ENCODE results near the gene PRDM2.
"Not testable (repeated sequence)": the region's sequence is repeated elsewhere in the genome, so short reads cannot be mapped to it uniquely, and the experiment has no call there.

The PRDM2 gene

GRCh38 chr1:13682444-13682843 lies 17.5 kb upstream of the PRDM2 start:
- no peak overlapping the region for H3K4me3 Mint-ChIP-seq
- no peak overlapping the region for H3K27ac Mint-ChIP-seq
- peaks cover 2% of the 10 kb centered on the region for H3K27me3 Mint-ChIP-seq
- H3K36me3 Mint-ChIP-seq (ENCODE audit: low read depth): no peaks in the 10 kb centered on the region
- peaks cover 7% of the 10 kb centered on the region for H3K9me3 Mint-ChIP-seq
- no peaks in the 10 kb centered on the region for H3K4me1 Mint-ChIP-seq (ENCODE audit: low read depth)
- intact Hi-C loops (cut with micrococcal nuclease): no loop called here

- no peak overlapping the region for H3K27ac Mint-ChIP-seq
- no peaks in the 10 kb centered on the region for H3K36me3 Mint-ChIP-seq (ENCODE audit: low read depth)
- H3K9me3 Mint-ChIP-seq: peaks cover 7% of the 10 kb centered on the region
- H3K4me1 Mint-ChIP-seq (ENCODE audit: low read depth): no peaks in the 10 kb centered on the region
- H3K27me3 Mint-ChIP-seq: peaks cover 2% of the 10 kb centered on the region
- intact Hi-C loops (cut with micrococcal nuclease): no loop called here
- no peak overlapping the region for H3K4me3 Mint-ChIP-seq
Observed at GRCh38 chr1:13683206-13683605, 16.8 kb upstream of the PRDM2 start.

DNA sequence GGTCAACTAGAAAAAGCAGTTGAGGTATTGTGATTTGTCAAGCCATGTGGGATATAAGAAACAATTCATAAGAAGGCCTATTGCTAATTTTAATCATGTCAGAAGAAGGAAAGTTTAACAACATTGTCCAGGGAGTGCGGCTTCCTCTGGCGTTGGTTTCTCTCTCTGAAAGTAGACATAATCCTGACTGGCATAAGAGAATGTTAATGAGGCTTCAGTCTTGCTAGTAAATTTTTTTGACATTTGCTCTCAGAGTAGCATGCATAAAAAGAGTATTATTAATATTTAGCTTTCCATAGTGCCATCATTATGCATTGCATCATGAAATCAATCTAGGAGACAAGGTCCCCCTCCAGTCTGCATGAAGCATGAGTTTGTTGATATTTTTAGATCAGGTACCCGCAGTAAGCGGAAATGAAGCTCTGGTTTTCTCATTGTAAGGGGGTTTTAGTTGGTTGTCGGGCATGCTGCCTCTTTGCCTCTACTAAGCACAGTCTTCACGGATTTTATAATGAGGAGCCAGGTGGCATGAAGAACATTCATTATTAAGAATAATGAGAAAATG lies 12.8 kb upstream of the PRDM2 start:
- Mint-ChIP-seq H3K27ac (no peak overlapping the region), H3K4me3 (no peak overlapping the region), H3K36me3 (ENCODE audit: low read depth) (no peaks in the 10 kb centered on the region), H3K4me1 (ENCODE audit: low read depth) (no peaks in the 10 kb centered on the region), H3K9me3 (no peaks in the 10 kb centered on the region), H3K27me3 (peaks cover 2% of the 10 kb centered on the region)
- intact Hi-C loops (cut with micrococcal nuclease): no loop called here

DNA sequence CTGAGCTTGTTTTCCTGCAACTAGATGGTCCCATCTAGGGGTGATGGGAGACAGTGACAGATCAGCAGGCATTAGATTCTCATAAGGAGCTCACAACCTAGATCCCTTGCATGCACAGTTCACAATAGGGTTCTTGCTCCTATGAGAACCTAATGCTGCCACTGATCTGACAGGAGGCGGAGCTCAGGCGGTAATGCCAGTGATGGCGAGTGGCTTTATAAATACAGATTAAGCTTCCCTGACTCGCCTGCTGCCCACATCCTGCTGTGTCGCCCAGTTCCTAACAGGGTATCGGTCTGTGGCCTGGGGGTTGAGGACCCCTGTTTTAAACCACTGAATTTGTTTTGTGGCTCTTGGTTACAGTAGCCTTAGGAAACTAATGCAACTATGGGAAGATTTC lies 6.9 kb upstream of the PRDM2 start:
- intact Hi-C loops (cut with micrococcal nuclease); H3K4me1 Mint-ChIP-seq (ENCODE audit: low read depth); H3K27ac Mint-ChIP-seq; H3K4me3 Mint-ChIP-seq; H3K36me3 Mint-ChIP-seq (ENCODE audit: low read depth); H3K9me3 Mint-ChIP-seq: not testable (repeated sequence)
- H3K27me3 Mint-ChIP-seq: peaks cover 19% of the 10 kb centered on the region

DNA sequence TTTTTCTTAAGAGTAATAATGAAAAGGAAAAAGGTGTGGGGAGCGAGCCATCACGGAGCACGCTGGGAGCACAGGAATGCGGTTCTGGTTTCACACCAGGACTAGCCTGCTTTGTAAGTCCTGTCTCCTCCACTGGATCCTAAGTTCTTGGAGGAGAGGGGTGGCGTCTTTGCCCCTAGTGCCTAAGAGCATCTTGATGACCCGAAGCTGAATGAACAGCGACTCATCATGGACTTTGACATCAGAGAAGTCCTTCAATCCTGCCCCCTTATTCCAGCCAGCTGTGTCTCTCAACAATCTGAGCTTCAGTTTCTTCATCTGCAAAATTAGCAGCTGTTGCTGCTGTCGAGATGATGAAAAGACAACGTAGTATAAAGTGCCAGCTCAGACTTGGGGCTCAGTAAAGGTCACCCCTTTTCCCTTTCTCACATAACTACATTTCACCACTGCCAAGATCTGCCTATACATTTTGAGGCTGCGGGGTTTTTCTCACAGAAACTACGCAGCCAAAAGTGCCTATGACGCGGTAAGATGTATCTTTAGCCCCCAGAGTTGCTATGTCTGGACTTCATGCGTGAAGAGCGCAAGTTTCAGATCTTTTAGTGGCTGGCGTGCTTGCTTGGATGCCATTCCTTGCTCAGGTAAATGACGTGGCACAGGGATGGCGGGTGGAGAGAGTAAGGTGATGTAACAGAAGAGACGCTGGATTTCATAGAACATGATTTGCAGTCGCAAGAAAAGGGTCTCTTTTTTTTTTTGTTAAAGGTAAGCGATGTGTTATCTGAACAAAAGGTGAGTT lies 4.9 kb upstream of the PRDM2 start:
- H3K27ac Mint-ChIP-seq: no peak overlapping the region
- H3K27me3 Mint-ChIP-seq: peaks cover 19% of the 10 kb centered on the region
- peaks cover 18% of the 10 kb centered on the region for H3K9me3 Mint-ChIP-seq
- H3K4me1 Mint-ChIP-seq (ENCODE audit: low read depth): peaks cover 7% of the 10 kb centered on the region
- peaks cover 13% of the 10 kb centered on the region for H3K36me3 Mint-ChIP-seq (ENCODE audit: low read depth)
- intact Hi-C loops (cut with micrococcal nuclease): no loop called here
- H3K4me3 Mint-ChIP-seq: no peak overlapping the region

- Mint-ChIP-seq H3K27me3 (peaks cover 19% of the 10 kb centered on the region), H3K36me3 (ENCODE audit: low read depth) (peaks cover 19% of the 10 kb centered on the region), H3K9me3 (peaks cover 18% of the 10 kb centered on the region), H3K4me1 (ENCODE audit: low read depth) (peaks cover 25% of the 10 kb centered on the region), H3K4me3 (no peak overlapping the region), H3K27ac (no peak overlapping the region)
- intact Hi-C loops (cut with micrococcal nuclease): no loop called here
Observed at GRCh38 chr1:13697738-13698137, 2.2 kb upstream of the PRDM2 start.

- H3K4me1 Mint-ChIP-seq (ENCODE audit: low read depth): peaks cover 27% of the 10 kb centered on the region
- H3K9me3 Mint-ChIP-seq: peaks cover 18% of the 10 kb centered on the region
- H3K27ac Mint-ChIP-seq: peak overlapping the region; percentile 94
- peaks cover 19% of the 10 kb centered on the region for H3K36me3 Mint-ChIP-seq (ENCODE audit: low read depth)
- H3K4me3 Mint-ChIP-seq: peak overlapping the region; percentile 84
- H3K27me3 Mint-ChIP-seq: peaks cover 14% of the 10 kb centered on the region
- intact Hi-C loops (cut with micrococcal nuclease): no loop called here
Observed at GRCh38 chr1:13699510-13699909, 478 bp upstream of the PRDM2 start.

DNA sequence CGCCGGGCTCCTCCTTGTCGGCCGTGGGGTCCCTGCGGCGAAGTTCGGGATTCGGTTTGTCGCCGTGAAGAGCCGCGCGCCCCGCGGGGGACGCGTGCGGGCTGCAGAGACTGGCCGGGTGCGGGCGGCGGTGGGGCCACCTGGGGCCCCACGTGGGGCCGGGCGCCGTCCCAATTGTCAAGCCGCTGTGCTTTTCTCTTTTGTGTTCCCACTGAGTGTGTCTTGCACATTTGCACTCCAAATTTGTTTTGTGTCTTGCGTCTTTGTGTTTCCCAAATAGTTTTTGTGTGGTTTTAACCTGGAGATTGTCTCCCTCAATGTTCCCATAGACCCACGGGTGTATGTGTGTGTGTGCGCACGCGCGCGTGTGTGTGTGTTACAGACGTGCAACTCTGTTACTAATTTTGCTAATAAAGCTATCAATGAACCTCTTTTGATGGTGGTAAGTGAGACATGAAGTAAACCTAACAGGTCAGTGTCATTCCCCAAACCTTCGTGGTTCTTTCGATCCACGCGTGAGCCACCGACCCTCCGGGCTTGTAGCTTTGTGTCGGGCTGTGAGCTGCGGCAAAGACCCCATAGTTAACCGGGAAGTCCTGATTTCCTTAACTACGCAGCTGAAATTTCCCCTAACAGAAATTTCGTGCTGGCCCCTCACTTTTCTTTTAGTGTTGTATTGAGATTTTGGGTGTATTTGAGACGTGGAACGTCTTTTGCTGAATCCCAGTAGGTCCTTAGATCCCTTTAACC lies 708 bp downstream of the PRDM2 start:
- peaks cover 7% of the 10 kb centered on the region for H3K27me3 Mint-ChIP-seq
- peak overlapping the region; percentile 84 for H3K4me3 Mint-ChIP-seq
- H3K27ac Mint-ChIP-seq: peak overlapping the region; percentile 94
- peaks cover 18% of the 10 kb centered on the region for H3K9me3 Mint-ChIP-seq
- H3K4me1 Mint-ChIP-seq (ENCODE audit: low read depth): peaks cover 32% of the 10 kb centered on the region
- peaks cover 19% of the 10 kb centered on the region for H3K36me3 Mint-ChIP-seq (ENCODE audit: low read depth)
- intact Hi-C loops (cut with micrococcal nuclease): loop anchor here (2.0 kb wide), 2 partner anchors 48 to 82 kb away; no protein-coding TSS in a partner anchor

- intact Hi-C loops (cut with micrococcal nuclease): loop anchor here (2.0 kb wide), 2 partner anchors 48 to 82 kb away; no protein-coding TSS in a partner anchor
- Mint-ChIP-seq H3K27ac (peak overlapping the region; percentile 94), H3K4me1 (ENCODE audit: low read depth) (peaks cover 37% of the 10 kb centered on the region), H3K36me3 (ENCODE audit: low read depth) (peaks cover 19% of the 10 kb centered on the region), H3K4me3 (peak overlapping the region; percentile 84), H3K9me3 (peaks cover 18% of the 10 kb centered on the region), H3K27me3 (peaks cover 3% of the 10 kb centered on the region)
Observed at GRCh38 chr1:13701271-13701640, 1.3 kb downstream of the PRDM2 start.

GRCh38 chr1:13702425-13703127 lies 2.6 kb downstream of the PRDM2 start:
- H3K4me1 Mint-ChIP-seq (ENCODE audit: low read depth): peaks cover 40% of the 10 kb centered on the region
- no peak overlapping the region for H3K27ac Mint-ChIP-seq
- peaks cover 14% of the 10 kb centered on the region for H3K9me3 Mint-ChIP-seq
- H3K4me3 Mint-ChIP-seq: no peak overlapping the region
- intact Hi-C loops (cut with micrococcal nuclease): no loop called here
- H3K36me3 Mint-ChIP-seq (ENCODE audit: low read depth): peaks cover 16% of the 10 kb centered on the region
- H3K27me3 Mint-ChIP-seq: peaks cover under 1% of the 10 kb centered on the region

- Mint-ChIP-seq H3K27me3 (no peaks in the 10 kb centered on the region), H3K36me3 (ENCODE audit: low read depth) (peaks cover 13% of the 10 kb centered on the region), H3K27ac (no peak overlapping the region), H3K4me3 (no peak overlapping the region), H3K4me1 (ENCODE audit: low read depth) (peaks cover 40% of the 10 kb centered on the region), H3K9me3 (peaks cover 8% of the 10 kb centered on the region)
- intact Hi-C loops (cut with micrococcal nuclease): no loop called here
Observed at GRCh38 chr1:13703128-13703513, 3.1 kb downstream of the PRDM2 start.

GRCh38 chr1:13703558-13704490 lies 3.8 kb downstream of the PRDM2 start:
- intact Hi-C loops (cut with micrococcal nuclease): no loop called here
- peaks cover 45% of the 10 kb centered on the region for H3K4me1 Mint-ChIP-seq (ENCODE audit: low read depth)
- no peak overlapping the region for H3K27ac Mint-ChIP-seq
- no peak overlapping the region for H3K4me3 Mint-ChIP-seq
- no peaks in the 10 kb centered on the region for H3K27me3 Mint-ChIP-seq
- peaks cover 13% of the 10 kb centered on the region for H3K36me3 Mint-ChIP-seq (ENCODE audit: low read depth)
- H3K9me3 Mint-ChIP-seq: peaks cover 8% of the 10 kb centered on the region

DNA sequence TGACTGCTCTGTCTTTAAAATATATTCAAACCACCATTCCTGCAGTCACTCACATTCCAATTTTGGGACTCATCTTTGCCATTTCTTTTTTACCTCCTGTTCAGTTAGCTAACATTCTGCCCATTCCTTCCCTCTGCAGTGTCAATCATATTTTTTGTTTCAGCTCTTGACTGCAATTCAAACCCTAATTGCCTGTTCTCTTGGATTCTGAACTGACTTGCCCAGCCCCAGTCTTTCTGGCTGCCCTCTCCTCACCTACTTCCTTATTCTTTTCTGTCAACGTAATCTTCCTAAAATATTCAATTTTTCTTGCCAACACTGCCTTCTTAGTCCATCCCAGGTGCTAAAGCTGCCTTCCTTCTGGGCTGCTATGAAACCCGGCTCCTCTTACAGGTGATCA lies 6.1 kb downstream of the PRDM2 start:
- no peaks in the 10 kb centered on the region for H3K9me3 Mint-ChIP-seq
- no peaks in the 10 kb centered on the region for H3K27me3 Mint-ChIP-seq
- peaks cover 41% of the 10 kb centered on the region for H3K4me1 Mint-ChIP-seq (ENCODE audit: low read depth)
- H3K4me3 Mint-ChIP-seq: no peak overlapping the region
- H3K36me3 Mint-ChIP-seq (ENCODE audit: low read depth): no peaks in the 10 kb centered on the region
- no peak overlapping the region for H3K27ac Mint-ChIP-seq
- intact Hi-C loops (cut with micrococcal nuclease): no loop called here
